K562 (cell line): ENCODE results near the gene CPLX4. TPM values are rescaled to one million over a fixed set of nuclear protein-coding genes. Genes with fewer than 3 reads are reported as not detected.

Experiments
- ASH1L ChIP-seq: fragments of 450-650 bp; IDR thresholded peaks from 2 replicates; pipeline ENCODE4 v1.6.1; 2018; ENCODE audit warnings: borderline replicate concordance, mild to moderate bottlenecking, low read depth; ENCODE audit not compliant: partially characterized antibody
- ETV6 ChIP-seq, 3 experiments: fragments of 150-350 bp in 1 of 3; sonication (generic) in 1 of 3; formaldehyde crosslinking in 1 of 3; IDR thresholded peaks; 2 replicates each; pipeline versions ENCODE4 v1.6.1 to v1.8.0; 2014 to 2022; ENCODE audit warnings: borderline replicate concordance in 2 of 3, low read depth in 2 of 3, antibody characterized with exemption in 1 of 3, low read length in 1 of 3, mild to moderate bottlenecking in 1 of 3, missing genetic modification reagents in 1 of 3
- ILK ChIP-seq: fragments of 450-650 bp; IDR thresholded peaks from 2 replicates; pipeline ENCODE4 v1.6.1; 2016; ENCODE audit warnings: missing genetic modification characterization, low read depth, mild to moderate bottlenecking, missing compliant biosample characterization, moderate library complexity, borderline replicate concordance
- MITF ChIP-seq: IDR thresholded peaks from 2 replicates; pipeline ENCODE4 v1.6.1; 2014; ENCODE audit warnings: antibody characterized with exemption
- MXI1 ChIP-seq: IDR thresholded peaks from 2 replicates; pipeline ENCODE4 v1.6.1; 2011; ENCODE audit warnings: low read depth, mild to moderate bottlenecking, improper control_type of control experiment, low read length
- SMAD4 ChIP-seq: fragments of 250-450 bp; sonication (Bioruptor Pico); conservative IDR thresholded peaks from 2 replicates; pipeline ENCODE4 v1.8.0; 2021; ENCODE audit warnings: inconsistent platforms, mild to moderate bottlenecking, moderate library complexity
- ZFP91 ChIP-seq: sonication (generic); formaldehyde crosslinking; IDR thresholded peaks from 2 replicates; pipeline ENCODE4 v1.8.0; 2022; ENCODE audit warnings: mild to moderate bottlenecking, missing genetic modification reagents
- polyA plus RNA-seq, 8 experiments: library from polyadenylated mRNA; depleted of rRNA in 4 of 8; stranded (reverse) in 5 of 8; unstranded in 3 of 8; fragments of >200 nt; fragmentation: Nextera tagmentation in 2 of 8; fragmentation: Illumina TruSeq in 1 of 8; extraction: Ambion mirVana in 2 of 8; extraction: Trizol in 1 of 8; gene quantifications; 2 replicates each; pipeline versions ENCODE4 v1.2.1 to v1.2.3, GENCODE V29; 2011 to 2014; ENCODE audit warnings: inconsistent platforms in 1 of 8, missing spikeins in 1 of 8
- total RNA-seq, 7 experiments: library from RNA; depleted of rRNA in 6 of 7; stranded (reverse); fragments of >200 nt in 6 of 7; fragmentation: Illumina TruSeq in 2 of 7; extraction: Trizol in 2 of 7; gene quantifications; 2 replicates each; pipeline versions ENCODE4 v1.2.1 to v1.2.3, GENCODE V29; 2011 to 2021; ENCODE audit warnings: low replicate concordance in 1 of 7
- TF ChIP-seq, protein P1 (sequence below): fragments of 250-450 bp; sonication (Bioruptor Pico); IDR thresholded peaks from 2 replicates; pipeline ENCODE4 v1.6.1; 2021; ENCODE audit warnings: mild to moderate bottlenecking

Gene CPLX4
- total and polyA plus RNA-seq, 9 of the 15 experiments (the other 6 are each of a cell fraction or from before 2014, with no cell fraction given), result not detected

DNA sequence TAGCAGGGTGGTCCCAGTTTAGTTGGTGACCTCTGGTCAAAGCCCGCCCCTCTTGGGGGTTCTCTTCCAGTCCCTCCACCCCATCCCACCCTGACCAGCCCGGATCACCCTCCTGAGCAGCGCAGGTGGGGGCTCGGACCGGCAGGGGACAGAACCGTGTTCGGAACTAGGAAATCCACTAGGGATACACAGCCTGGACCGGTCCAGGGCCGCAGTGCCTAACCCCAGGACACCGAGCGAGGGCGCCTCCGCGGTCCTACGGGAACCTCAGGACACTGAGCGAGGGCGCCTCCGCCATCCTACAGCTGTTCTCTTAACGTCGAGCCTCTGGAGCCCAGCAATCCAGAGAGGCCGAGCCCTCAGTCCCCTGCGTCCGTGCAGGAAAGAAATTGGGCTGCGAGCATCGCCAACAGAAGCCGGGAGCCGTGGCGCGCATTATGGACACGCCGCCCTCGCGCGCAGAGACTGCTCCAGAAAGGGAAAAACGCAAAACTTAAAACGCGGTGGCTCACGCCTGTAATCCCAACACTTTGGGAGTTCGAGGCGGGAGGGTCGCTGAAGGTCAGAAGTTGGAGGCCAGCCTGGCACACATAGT, 53.7 kb downstream of the CPLX4 start (continued):
- no peak for TF ChIP-seq ETV6 (IDR thresholded peaks at IDR 0.05; ENCODE audit: borderline replicate concordance in 1 of 2, low read depth in 2 of 2, low read length in 1 of 2)
- TF ChIP-seq ETV6 (CRISPR knock-in tag; IDR thresholded peaks at IDR 0.05; ENCODE audit: borderline replicate concordance), result no peak
- no peak for TF ChIP-seq ILK (tag)
- TF ChIP-seq MXI1, result no peak
- no peak for TF ChIP-seq MITF
- TF ChIP-seq ZFP91, result no peak
- TF ChIP-seq, protein P1, sequence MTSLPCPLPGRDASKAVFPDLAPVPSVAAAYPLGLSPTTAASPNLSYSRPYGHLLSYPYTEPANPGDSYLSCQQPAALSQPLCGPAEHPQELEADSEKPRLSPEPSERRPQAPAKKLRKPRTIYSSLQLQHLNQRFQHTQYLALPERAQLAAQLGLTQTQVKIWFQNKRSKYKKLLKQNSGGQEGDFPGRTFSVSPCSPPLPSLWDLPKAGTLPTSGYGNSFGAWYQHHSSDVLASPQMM, result no peak
- TF ChIP-seq SMAD4 (CRISPR knock-in tag), result no peak
- no peak for TF ChIP-seq ASH1L
